LHCN-M2 (cell line): ENCODE results near the gene SIRT5. TPM values are rescaled to one million over a fixed set of nuclear protein-coding genes. Genes with fewer than 3 reads are reported as not detected.

Experiments used
- DNase-seq: peaks from one replicate; pipeline ENCODE4 v3.0.0-alpha.2; 2012; ENCODE audit warnings: low read depth
- polyA plus RNA-seq: library from polyadenylated mRNA; unstranded; fragments of >200 nt; gene quantifications from one replicate; pipeline ENCODE4 v1.2.1, GENCODE V29; 2012; ENCODE audit warnings: missing spikeins
- total RNA-seq: library from RNA; depleted of rRNA; stranded (reverse); fragments of >200 nt; gene quantifications from 2 replicates; pipeline ENCODE4 v1.2.3, GENCODE V29; 2014; rRNA removed

SIRT5 gene
- 4.1 and 4.9 TPM in 2 replicates for total RNA-seq
- polyA plus RNA-seq: 2.9 TPM

DNA sequence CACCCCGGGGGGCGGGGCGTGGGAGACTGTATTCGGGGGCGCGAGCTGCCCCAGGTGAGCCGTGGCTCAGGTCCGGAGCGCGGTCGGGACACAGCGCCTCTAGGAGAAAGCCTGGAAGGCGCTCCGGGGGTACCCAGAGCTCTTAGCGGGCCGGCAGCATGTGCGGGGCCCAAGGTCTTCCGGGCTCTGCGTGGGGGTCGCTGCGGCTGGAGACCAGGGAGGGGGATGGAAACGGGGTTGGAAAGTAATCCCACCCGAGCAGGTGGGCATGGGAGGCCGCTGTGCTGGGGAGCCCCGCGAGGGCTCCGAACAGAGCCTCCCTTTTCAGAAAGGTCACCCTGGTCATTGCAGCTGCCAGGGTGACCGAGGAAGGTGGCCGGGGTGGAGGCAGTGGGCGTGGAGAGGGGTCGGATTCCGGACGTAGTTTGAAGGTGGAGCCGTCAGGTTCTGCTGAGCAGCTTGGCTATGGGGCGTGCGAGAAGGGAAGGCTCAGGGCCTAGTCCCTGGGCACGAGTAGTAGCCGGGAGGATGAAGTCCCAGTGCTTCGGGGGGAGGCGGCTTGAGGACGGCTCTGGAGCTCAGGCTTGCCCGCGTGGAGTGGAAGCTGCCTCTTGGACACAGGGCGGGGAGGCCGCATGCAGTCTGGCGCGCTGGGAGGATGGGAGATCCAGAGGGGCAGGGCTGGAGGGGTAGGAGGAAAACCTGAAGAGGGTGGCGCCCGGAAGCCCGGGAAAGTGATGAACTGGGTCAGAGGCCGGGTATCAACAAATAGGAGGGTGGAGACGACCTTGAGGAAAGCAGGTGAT is at the start of gene SIRT5:
TSS of gene SIRT5 (plus strand) at position 31 of the 806 bp plus-strand sequence. CDS start 9,510 bp downstream, outside the sequence.
- peak; percentile 76 for DNase-seq

DNA sequence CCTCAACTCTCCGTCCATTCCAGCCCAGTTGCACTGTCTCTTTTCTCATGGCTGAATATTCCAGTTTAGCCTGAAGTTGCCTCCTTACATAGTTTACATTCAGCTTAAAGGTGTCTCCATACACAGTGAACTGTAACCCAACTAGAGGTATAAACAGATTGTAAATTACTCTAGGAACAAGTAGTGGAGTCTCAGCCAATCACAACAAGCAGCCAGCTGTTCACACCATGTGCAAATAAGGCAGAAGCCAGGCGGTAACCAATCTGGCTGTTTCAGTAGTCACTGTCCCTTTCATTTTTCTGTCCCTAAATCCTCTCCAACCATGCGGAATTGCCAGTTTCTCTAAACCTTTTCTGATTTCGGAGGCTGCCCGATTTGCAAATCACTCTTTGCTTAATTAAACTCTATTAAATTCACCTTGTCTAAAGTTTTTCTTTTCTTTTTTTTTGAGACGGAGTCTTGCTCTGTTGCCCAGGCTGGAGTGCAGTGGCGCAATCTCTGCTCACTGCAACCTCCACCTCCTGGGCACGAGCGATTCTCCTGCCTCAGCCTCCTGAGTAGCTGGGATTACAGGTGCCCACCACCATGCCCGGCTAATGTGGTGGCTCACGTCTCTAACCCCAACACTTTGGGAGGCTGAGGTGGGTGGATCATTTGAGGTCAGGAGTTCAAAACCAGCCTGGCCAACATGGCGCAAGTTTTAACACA is 49.4 kb upstream of the SIRT5 start:
- no peak for DNase-seq

DNA sequence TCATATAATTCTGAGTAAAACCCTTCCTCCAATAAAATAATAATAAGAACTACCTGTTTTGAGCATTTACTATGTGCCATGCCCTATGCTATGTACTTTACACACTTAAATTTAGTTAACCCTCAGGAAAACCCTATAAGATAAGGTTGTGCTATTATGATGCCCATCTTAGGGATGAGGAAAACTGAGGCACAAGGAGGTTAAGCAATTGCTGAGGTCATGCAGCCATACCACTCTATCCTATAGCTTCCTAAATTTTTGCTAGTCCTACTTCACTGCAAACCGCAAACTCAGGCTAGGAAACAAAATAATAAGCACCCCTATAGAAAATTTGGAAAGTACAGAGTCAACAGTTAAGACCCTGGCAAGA is 48.1 kb upstream of the SIRT5 start:
- no peak for DNase-seq

DNA sequence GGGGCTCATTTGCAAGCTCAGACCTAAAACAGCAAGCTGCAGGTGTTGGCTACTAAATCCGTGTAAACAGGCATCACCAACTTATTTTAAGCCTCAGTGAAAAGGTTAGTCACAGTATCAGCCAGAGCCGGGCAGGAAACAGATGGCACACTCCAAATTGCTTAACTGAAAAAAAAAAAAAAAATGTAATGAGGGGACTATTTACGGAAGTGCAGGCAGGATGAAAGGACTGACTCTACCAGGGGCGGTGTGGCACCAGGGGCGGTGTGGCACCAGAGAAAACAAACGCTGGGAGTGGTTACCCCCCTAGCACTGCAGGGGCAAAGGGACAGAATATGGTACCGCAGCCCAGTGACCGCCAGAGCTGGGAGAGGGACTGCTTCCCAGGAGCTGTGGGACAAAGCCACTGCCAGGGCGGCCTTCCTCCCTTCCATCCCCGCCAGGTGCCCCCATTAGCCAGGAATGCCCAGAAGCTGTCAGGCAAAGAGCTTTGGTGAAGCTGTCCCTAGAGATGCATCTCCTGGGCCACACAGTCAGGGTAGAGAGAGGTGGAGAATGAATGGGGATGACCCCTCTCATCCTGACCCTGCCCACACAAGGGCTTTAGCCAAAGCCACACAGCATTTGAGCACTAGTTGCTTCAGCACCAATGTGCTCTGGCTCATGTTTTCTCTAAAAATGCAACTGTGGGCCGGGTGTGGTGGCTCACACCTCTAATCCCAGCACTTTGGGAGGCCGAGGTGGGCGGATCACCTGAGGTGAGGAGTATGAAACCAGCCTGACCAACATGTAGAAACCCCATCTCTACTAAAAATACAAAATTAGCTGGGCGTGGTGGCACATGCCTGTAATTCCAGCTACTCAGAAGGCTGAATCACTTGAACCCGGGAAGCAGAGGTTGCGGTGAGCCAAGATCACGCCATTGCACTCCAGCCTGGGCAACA is 47.4 kb upstream of the SIRT5 start:
- DNase-seq: peak; percentile 65

DNA sequence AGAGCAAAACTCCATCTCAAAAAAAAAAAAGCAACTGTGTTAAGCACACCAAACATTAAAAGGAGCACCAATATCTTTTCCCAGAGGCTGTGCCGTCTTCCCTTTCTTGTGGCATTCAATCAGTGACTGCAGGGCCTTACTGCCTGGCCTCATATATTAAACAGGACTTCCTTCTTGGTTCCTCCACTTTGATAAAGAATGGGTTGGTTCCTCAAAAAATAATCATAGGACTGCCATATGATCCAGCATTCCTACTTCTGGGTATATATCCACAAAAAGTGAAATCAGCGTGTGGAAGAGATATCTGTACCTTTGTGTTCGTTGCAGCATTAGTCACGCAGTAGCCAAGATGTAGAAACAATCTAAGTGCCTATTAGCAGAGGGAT is 46.7 kb upstream of the SIRT5 start:
- DNase-seq: no peak

DNA sequence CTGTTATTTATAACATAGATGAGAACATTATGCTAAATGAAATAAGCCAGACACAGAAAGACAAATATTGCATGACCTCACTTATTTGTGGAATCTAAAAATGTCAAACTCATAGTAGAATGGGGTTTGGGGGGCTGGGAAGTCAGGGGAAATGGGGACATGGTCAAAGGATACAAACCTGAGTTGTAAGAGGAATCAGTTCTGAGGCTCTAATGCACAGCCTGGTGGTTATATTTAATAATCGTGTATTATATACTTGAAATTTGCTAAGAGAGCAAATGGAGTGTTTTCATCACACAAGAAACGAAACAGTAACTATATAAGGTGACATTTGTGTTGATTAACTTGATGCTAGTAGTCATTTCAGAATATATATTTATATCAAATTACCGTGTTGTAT is 46.2 kb upstream of the SIRT5 start:
- DNase-seq: no peak

DNA sequence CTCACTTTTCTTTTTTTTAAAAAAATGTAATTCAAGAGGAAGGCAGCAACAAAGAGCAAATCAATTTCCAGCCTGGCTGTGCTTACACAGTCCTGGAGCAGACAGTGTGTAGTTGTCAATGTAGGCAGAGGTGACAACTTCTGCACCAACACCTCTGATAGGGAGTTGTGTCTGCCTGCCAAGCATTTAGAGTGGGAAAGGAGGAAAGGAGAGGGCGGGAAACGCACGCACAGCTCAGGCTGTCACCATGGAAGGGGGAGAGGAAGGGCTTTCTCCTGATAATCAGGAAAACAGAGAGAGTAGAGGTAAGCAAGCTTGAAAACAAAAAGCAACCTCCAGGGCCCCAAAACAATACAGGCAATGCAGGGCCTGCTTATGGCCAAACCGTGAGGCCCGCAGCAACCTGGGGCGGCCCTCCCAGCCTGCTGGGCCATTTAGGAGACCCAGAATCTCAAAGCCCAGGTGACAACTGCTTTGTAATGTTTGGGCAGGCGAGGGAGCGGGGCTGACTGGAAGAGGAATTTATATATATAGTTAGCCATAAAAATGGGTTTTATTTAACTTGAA is 45.5 kb upstream of the SIRT5 start:
- DNase-seq: no peak

DNA sequence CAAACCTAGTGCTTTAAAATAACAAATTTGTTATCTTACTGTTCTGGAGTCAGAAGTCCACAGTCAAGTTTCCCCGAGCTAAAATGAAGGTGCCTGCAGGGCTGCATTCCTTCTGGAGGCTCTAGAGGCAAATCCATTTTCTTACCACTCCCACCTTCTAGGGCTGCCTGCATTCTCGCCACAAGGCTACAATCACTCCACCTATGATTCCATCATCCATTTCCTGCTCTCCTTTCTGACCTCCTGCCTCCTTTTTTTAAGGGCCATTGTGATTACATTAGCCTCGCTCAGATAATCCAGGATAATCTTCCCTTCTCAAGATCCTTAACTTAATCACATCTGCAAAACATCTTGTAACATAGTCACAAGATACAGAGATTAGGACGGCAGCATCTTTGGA is 42.4 kb upstream of the SIRT5 start:
- DNase-seq: no peak

DNA sequence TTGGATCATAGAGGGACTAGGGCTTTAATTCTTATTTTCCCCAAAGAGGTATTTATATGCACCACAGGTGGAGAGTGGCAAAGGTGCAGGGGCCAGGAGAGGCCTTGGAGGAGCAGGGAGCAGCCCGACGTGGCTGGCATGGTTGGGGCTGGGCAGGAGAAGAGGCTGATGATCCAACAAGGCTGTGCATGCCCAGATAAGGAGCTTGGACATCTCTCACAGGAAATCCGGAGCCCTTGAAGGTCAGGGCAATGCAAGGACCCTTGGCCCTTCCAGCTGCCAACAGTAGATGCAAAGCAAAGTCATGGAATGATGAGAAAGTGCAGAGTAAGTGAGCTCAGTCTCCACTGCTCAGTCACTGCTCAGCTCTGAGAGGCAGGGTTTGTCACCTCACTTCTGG is 39.9 kb upstream of the SIRT5 start:
- DNase-seq: no peak

DNA sequence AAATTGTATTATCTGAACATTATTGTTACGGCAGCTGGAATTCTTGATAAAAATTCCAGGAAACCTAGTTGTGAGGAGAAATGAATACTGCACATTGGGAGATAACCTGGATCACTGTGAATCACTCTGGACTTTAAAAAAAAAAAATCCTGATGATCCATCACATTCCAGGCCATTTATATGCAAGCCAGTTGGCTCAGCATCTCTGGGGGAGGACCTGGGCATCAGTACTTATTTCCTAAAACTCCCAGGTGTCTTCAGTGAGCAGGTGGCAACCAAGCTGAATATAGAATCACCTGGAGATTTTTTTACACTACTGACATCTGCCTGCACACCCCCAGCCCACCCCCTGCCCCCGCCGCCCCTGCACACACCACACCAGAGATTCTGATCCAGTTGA is 39.1 kb upstream of the SIRT5 start:
- DNase-seq: no peak

DNA sequence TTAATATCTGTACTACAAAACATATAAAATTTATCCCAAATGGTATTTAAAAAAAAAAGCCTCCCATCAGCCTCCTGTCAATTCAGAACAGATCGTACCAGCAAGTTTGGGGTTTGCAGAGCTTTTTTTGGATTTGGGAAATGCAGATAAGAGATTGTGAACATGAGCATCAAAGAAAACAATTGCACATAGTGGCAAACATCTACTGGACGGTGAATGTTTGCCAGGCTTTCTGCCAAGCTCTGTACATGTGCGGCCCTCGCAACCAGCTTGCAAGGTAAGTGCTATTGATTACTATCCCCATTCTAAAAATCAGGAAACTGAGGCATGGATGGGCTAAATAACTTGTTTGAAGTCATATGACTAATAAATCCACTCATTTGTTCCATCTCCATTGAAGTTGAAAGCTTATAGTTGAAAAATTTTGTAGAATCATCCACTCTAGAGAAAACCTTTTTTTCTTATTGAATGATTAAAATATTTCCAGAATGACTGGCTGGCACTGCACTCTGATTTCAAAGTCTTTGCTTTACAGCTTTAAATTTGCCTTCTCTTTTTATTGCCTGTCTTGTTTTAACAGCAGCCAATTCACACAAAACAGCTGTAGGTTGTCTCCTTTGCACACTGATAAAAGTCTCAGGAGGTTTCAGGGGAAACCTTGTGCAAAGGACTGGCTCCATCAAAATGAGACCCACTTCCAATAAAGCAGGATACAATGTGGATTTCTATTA is 37.4 kb upstream of the SIRT5 start:
- DNase-seq: no peak

DNA sequence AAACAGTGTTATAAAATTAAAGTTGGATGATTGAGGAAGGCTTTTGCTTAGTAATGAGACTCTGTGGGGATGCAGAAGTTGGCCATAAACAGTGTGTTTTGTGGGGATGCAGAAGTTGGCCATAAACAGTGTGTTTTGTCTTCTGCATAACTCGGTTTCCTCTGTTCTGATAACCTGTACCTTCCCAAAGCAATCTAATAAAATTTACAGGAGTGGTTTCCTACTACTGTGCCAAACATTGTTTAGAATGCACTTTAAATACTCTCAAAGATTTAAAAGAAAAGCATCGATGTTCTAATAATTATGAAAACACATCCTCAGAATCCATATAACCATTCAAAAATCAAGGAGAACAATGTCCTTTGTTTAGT is 36.9 kb upstream of the SIRT5 start:
- DNase-seq: no peak

DNA sequence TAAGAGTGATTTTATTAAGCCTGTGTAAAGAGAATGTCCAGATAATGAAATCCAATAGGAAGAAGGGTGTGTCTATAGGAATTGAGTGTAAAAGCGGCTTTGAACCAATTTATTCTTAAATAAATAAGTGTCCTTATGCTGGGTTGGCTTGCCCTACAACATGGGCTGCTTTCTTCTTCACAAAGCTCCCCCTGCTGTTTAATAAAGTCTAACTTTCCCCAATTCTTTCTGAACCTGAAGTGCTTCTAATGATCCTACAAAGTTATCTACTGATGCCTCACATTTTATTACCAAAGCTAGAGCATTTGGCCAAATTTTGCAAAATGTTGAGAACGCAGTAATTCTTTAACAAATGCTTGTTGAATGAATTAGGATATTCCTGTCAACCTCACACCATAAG is 36.3 kb upstream of the SIRT5 start:
- DNase-seq: peak; percentile 52

DNA sequence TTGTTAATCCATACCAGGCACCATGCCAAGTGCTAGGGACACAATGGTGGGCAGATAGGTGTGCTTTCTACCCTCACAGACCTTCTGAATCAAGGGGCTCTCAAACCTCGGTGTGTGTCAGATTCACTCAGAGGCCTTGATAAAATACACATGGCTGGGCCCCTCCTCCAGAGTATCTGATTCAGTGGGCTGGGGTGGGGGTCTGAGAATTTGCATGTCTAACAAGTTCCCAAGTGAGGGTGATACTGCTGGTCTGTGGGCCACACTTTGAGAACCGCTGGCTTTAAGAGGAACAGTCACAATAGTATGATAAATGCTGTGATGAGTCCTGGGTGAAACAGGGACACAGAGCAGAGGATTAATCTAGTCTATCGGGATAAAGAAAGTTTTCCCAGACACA is 35.8 kb upstream of the SIRT5 start:
- DNase-seq: no peak

DNA sequence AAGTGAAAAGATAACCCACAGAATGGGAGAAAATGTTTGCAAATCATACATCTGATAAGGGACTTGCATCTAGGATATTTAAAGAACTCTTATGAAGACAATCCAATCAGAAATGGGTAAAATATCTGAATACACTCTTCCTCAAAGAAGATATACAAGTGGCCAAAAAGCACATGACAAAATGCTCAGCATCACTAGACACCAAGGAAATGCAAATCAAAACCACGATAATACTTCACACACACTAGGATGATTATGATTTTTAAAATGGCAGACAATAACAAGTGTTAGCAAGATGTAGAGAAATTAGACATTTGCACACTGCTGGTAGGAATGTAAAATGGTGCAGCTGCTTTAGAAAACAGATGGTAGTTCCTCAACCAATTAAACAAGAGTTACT is 34.8 kb upstream of the SIRT5 start:
- DNase-seq: no peak

DNA sequence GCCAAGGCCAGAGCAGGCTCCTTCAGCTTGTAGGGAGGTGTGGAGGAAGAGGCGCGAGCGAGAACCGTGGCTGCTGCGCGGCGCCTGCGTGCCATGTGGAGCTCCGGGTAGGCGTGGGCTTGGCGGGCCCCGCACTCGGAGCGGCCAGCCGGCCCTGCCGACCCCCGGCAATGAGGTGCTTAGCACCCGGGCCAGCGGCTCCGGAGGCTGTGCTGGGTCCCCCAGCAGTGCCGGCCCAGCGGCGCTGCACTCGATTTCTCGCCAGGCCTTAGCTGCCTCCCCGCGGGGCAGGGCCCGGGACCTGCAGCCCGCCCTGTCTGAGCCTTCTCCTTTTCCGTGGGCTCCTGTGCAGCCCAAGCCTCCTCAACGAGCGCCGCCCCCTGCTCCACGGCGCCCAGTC is 32.9 kb upstream of the SIRT5 start:
- DNase-seq: no peak

DNA sequence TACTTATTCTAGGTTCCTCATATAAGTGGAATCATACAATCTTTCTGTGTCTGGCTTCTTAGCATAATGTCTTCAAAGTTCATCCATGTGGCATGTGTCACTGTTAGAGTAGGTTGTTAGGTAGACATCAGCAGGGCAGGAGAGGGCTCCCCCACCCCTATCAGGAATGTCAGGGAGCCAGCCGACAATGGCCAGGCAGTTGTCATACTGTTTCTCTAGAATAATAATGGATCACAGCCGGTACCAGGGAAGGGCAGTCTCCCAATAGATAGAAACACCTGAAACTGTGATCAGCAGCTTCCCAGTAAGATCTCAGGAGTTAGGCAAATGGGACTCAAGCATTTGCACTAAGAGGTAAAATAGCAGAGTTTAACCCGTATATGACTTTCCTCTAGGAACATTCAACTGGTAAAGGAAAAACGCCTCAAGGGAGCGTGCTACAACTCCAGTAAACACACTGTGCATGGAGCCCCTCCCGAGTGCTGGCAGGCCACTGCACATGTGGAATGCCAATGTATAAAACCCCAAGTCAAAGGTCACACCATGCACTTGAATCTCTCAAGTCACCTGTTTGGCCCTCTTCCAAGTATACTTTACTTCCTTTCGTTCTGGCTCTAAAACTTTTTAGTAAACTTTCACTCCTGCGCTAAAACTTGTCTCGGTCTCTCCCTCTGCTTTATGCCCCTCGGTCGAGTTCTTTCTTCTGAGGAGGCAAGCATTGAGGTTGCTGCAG is 29.8 kb upstream of the SIRT5 start:
- no peak for DNase-seq

DNA sequence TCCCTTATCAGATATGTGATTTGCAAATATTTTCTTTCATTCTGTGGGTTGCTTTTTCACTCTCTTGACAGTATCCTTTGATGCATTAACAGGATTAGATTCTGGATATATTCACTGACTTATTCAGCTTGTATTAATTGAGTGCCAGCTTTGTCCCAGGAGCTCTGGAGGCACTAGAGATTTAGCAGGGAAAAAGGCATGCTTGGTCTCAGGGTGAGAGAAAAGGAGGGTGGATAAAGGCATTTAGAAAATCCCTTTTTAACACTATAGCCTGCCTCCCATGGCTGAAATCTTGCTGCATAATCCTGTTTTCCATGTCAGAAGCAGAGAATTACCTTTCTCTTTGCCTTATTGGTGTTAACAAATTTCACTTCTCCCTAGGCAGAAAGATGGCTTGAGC is 28.5 kb upstream of the SIRT5 start:
- no peak for DNase-seq

DNA sequence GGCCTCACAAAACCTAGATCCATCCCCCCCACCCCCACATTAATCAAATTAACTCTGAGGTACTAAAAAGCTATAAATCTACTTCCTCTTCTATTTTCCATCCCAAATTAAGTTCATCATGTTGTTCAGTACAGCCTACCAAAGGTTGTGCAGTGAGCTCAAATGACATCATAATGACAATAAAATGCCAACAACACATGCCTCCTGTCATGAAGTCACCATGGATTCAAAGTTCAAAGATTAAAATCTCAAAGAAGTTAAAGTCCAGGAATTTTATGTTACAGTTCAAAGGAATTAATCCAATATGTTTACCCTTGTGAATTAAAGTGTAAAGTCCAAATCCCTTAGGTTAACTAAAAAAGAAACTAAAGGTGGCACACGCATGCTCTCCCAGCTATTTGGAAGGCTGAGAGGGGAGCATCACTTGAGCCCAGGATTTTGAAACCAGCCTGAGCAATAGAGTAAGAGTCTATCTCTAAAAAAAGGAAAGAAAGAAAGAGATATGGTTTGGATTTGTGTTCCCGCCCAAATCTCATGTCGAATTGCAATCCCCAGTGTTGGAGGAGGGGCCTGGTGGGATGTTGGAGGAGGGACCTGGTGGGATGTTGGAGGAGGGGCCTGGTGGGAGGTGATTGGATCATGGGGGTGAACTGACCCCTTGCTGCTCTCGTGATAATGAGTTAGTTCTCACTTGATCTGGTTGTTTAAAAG is 25.7 kb upstream of the SIRT5 start:
- DNase-seq: no peak

DNA sequence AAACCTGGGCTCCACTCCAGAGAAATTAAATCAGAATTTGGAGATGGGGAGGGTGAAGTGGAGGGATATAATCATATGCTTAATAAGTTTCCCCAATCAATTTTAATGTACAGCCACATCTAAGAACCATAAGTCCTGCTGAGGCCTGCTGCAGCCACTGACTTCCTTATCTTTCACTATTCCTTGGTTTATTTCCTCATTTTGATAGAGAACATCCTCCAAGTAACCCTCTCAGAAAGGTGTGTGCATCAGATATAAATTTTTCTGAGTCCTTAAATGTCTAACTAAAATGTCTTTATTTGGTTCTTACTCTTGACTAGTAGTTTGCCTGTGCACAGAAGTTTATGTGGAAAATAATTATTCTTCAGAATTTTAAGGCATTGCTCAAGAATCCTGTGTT is 23.7 kb upstream of the SIRT5 start:
- DNase-seq: no peak
